Muscle of leg (tissue), 11 donors: ENCODE measurements around the gene CHADL. TPM values are rescaled to one million over a fixed set of nuclear protein-coding genes. Genes with fewer than 3 reads are reported as not detected.
"Not testable (repeated sequence)": the region's sequence is repeated elsewhere in the genome, so short reads cannot be mapped to it uniquely, and the experiment has no call there.

ENCODE experiments used
- DNase-seq: peaks from one replicate; pipeline ENCODE4 v3.0.0; 2013
- H3K27ac ChIP-seq: one replicate; pipeline ENCODE4 v1.5.1; 2013; ENCODE audit warnings: mild to moderate bottlenecking, low read length, control low read depth
- H3K27me3 ChIP-seq: one replicate; pipeline ENCODE4 v1.6.1; 2013; ENCODE audit warnings: low read length; ENCODE audit not compliant: control insufficient read depth, insufficient read depth
- H3K36me3 ChIP-seq: one replicate; pipeline ENCODE4 v1.6.1; 2013; ENCODE audit warnings: low read length; ENCODE audit not compliant: control insufficient read depth, insufficient read depth
- H3K4me1 ChIP-seq: one replicate; pipeline ENCODE4 v1.6.1; 2013; ENCODE audit warnings: low read length; ENCODE audit not compliant: control insufficient read depth, insufficient read depth
- H3K4me3 ChIP-seq: one replicate; pipeline ENCODE4 v1.5.1; 2013; ENCODE audit warnings: low read length, control low read depth
- H3K9me3 ChIP-seq: replicated peaks from 2 replicates; pipeline ENCODE4 v1.6.1; 2013; ENCODE audit warnings: low read depth, low read length; ENCODE audit not compliant: control insufficient read depth
- WGBS: methylation state at CpG from one replicate; pipeline ENCODE4 v1.1.5; 2013; ENCODE audit warnings: missing lambda C conversion rate; ENCODE audit not compliant: insufficient coverage; 5-methylcytosine and 5-hydroxymethylcytosine counted together
- polyA plus RNA-seq, 8 donors: library from polyadenylated mRNA; unstranded; fragments of 120-200 nt; gene quantifications; one replicate each; pipeline versions ENCODE4 v1.2.1 to v1.2.3, GENCODE V29; 2013; ENCODE audit warnings: inconsistent platforms in 1 of 8, low replicate concordance in 1 of 8; ENCODE audit not compliant: insufficient read length in 8 of 8, insufficient read depth in 1 of 8
- total RNA-seq: library from RNA; stranded (reverse); fragments of 120-200 nt; gene quantifications from one replicate; pipeline ENCODE4 v1.2.4, GENCODE V29; 2013

CHADL gene
- total and polyA plus RNA-seq, 9 donors: 2.8 to 5.4 (median 4.7) TPM

- H3K9me3 ChIP-seq: no peaks in the 10 kb centered on the region
- no peak overlapping the region for H3K27ac ChIP-seq
- 0% methylated on average over 76 of the region's 91 CpGs for WGBS
Observed at GRCh38 chr22:41197038-41197972, 43.4 kb downstream of the CHADL start.

DNA sequence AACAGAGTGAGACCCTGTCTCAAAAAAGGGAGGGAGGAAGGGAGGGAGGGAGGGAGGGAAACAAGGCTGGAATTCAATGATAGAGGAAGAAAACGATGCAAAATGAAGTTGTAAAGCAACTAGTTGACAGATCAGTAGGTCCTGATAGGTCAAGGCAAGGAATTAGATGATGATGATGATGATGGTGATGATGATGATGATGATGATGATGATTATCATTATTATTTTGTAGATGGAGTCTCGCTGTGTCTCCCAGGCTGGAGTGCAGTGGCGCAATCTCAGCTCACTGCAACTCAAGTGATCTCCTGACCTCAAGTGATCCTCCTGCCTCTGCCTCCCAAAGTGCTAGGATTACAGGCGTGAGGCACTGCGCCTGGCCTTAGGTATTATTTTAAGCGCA is 46.9 kb downstream of the CHADL start:
- H3K4me1 ChIP-seq: peaks cover 13% of the 10 kb centered on the region
- no peak overlapping the region for H3K4me3 ChIP-seq
- H3K27me3 ChIP-seq: peaks cover 5% of the 10 kb centered on the region
- WGBS: 86% methylated on average over 5 of the region's 6 CpGs
- no peak for DNase-seq
- no peaks in the 10 kb centered on the region for H3K9me3 ChIP-seq
- H3K27ac ChIP-seq: no peak overlapping the region
- no peaks in the 10 kb centered on the region for H3K36me3 ChIP-seq

More at GRCh38 chr22:41197038-41197972, 43.4 kb downstream of the CHADL start:
- peak overlapping the region; percentile 68 for H3K4me3 ChIP-seq
- no peaks in the 10 kb centered on the region for H3K36me3 ChIP-seq
- peaks cover 13% of the 10 kb centered on the region for H3K4me1 ChIP-seq
- DNase-seq: peak; percentile 86
- H3K27me3 ChIP-seq: peaks cover 17% of the 10 kb centered on the region

DNA sequence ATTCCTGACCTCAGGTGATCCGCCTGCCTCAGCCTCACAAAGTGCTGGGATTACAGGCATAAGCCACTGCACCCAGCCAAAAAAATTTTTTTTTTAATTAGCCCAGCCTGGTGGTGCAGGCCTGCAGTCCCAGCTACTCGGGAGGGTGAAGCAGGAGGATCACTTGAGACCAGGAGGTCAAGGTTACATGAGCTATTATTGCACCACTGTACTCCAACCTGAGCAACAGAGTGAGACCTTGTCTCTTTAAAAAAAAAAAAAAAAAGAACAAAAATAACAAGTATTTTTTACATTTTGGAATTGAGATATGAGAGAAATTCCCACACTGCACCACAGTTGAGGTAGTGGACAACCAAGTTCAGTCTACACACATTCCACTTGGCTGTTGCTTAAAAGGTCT is 49.3 kb downstream of the CHADL start:
- Histone ChIP-seq H3K27ac (no peak overlapping the region), H3K36me3 (no peaks in the 10 kb centered on the region), H3K4me1 (no peaks in the 10 kb centered on the region), H3K9me3 (no peaks in the 10 kb centered on the region), H3K27me3 (no peaks in the 10 kb centered on the region), H3K4me3 (no peak overlapping the region)
- DNase-seq: no peak
- no CpG with 5 or more reads among the region's 2 CpGs for WGBS

- H3K4me1 ChIP-seq: peaks cover 5% of the 10 kb centered on the region
- H3K27me3 ChIP-seq: no peaks in the 10 kb centered on the region
- DNase-seq: no peak
- H3K4me3 ChIP-seq: no peak overlapping the region
- H3K36me3 ChIP-seq: peaks cover 11% of the 10 kb centered on the region
- no peak overlapping the region for H3K27ac ChIP-seq
- WGBS: 56% methylated on average over 1 of the region's 3 CpGs
- no peaks in the 10 kb centered on the region for H3K9me3 ChIP-seq
Observed at GRCh38 chr22:41184679-41185078, 56.1 kb downstream of the CHADL start.

GRCh38 chr22:41181349-41182241 is 59.1 kb downstream of the CHADL start:
- WGBS: 59% methylated on average over 13 of the region's 15 CpGs
- peak; percentile 50 for DNase-seq
- Histone ChIP-seq H3K4me1 (peaks cover 24% of the 10 kb centered on the region), H3K4me3 (no peak overlapping the region), H3K9me3 (no peaks in the 10 kb centered on the region), H3K27ac (no peak overlapping the region), H3K27me3 (no peaks in the 10 kb centered on the region), H3K36me3 (peaks cover 33% of the 10 kb centered on the region)

GRCh38 chr22:41180926-41181325 is 59.8 kb downstream of the CHADL start:
- Histone ChIP-seq H3K4me1 (peaks cover 24% of the 10 kb centered on the region), H3K9me3 (no peaks in the 10 kb centered on the region), H3K27ac (no peak overlapping the region), H3K4me3 (no peak overlapping the region), H3K36me3 (peaks cover 40% of the 10 kb centered on the region), H3K27me3 (no peaks in the 10 kb centered on the region)
- 58% methylated on average over 2 of the region's 3 CpGs for WGBS
- DNase-seq: no peak

GRCh38 chr22:41180362-41180761 is 60.4 kb downstream of the CHADL start:
- Histone ChIP-seq H3K36me3 (peaks cover 45% of the 10 kb centered on the region), H3K4me1 (peaks cover 26% of the 10 kb centered on the region)
- not testable (repeated sequence) for DNase-seq, H3K27me3 ChIP-seq, H3K27ac ChIP-seq, H3K4me3 ChIP-seq, H3K9me3 ChIP-seq
- 84% methylated on average over 3 of the region's 6 CpGs for WGBS

Other genes with a start within 250 kb of the CHADL start
- gene EP300, start 148.3 kb downstream of the CHADL start, total RNA-seq: 34.8 TPM
- 10 to 100 TPM; 27.6 to 48.0 (median 33.8) TPM for gene EP300, start 148.3 kb downstream of the CHADL start, polyA plus RNA-seq
- 13.0 TPM for gene L3MBTL2, start 35.6 kb downstream of the CHADL start, total RNA-seq
- 10 to 100 TPM; 13.6 to 19.4 (median 15.5) TPM for gene L3MBTL2, start 35.6 kb downstream of the CHADL start, polyA plus RNA-seq
- gene RANGAP1, start 45.3 kb upstream of the CHADL start, total RNA-seq: 12.7 TPM
- 10 to 100 TPM; 27.4 to 39.4 (median 32.3) TPM for gene RANGAP1, start 45.3 kb upstream of the CHADL start, polyA plus RNA-seq
- 25.6 TPM for gene ZC3H7B, start 60.6 kb upstream of the CHADL start, total RNA-seq
- gene ZC3H7B, start 60.6 kb upstream of the CHADL start, polyA plus RNA-seq: 10 to 100 TPM; 32.7 to 55.0 (median 42.6) TPM
- 11.8 TPM for gene TEF, start 141.0 kb upstream of the CHADL start, total RNA-seq
- 10 to 100 TPM in 5 of 8 donors, 1 to 10 TPM in 3; 8.6 to 13.7 (median 10.3) TPM for gene TEF, start 141.0 kb upstream of the CHADL start, polyA plus RNA-seq
- gene TOB2, start 205.9 kb upstream of the CHADL start, total RNA-seq: 23.1 TPM
- gene TOB2, start 205.9 kb upstream of the CHADL start, polyA plus RNA-seq: 10 to 100 TPM; 33.8 to 45.5 (median 39.6) TPM
- 43.0 TPM for gene PHF5A, start 227.8 kb upstream of the CHADL start, total RNA-seq
- gene PHF5A, start 227.8 kb upstream of the CHADL start, polyA plus RNA-seq: 10 to 100 TPM; 38.6 to 56.2 (median 43.3) TPM
- gene ACO2, start 228.2 kb upstream of the CHADL start, total RNA-seq: 64.6 TPM
- 100 to 1,000 TPM in 6 of 8 donors, 10 to 100 TPM in 2; 81.8 to 117 (median 105) TPM for gene ACO2, start 228.2 kb upstream of the CHADL start, polyA plus RNA-seq